ENCODE measurements around the gene MRTO4. TPM values are rescaled to one million over a fixed set of nuclear protein-coding genes. Genes with fewer than 3 reads are reported as not detected.

The MRTO4 gene
- total RNA-seq (2022; extraction: Qiagen RNA extraction; ENCODE audit: low read depth), result 70.0 to 77.5 TPM (median 71.7 TPM) in 5 replicates

GRCh38 chr1:19251305-19252196 lies at the start of gene MRTO4, which contains the start of gene EMC1:
Gene MRTO4 (plus strand): TSS chr1:19251805. CDS start chr1:19251836, 31 bp downstream.
Gene EMC1 (minus strand): TSS chr1:19251524. CDS start chr1:19251509, 15 bp downstream.

GRCh38 chr1:19209990-19210771 lies 41.4 kb upstream of the MRTO4 start, which contains the start of gene UBR4:
Gene UBR4 (minus strand): TSS chr1:19210266. CDS start chr1:19210248, 18 bp downstream.

GRCh38 chr1:19288324-19289241 lies 37.0 kb downstream of the MRTO4 start, which contains the start of gene AKR7A3:
Gene AKR7A3 (minus strand): TSS chr1:19288770. CDS start chr1:19288709, 61 bp downstream.

Other genes starting within 250 kb of the MRTO4 start
- 105 to 125 TPM (median 108 TPM) in 5 replicates for gene UBR4, start 41.5 kb upstream of the MRTO4 start, total RNA-seq (2022; extraction: Qiagen RNA extraction; ENCODE audit: low read depth)
- 27.3 to 38.6 TPM (median 35.9 TPM) in 5 replicates for gene EMC1, start 281 bp upstream of the MRTO4 start, total RNA-seq (2022; extraction: Qiagen RNA extraction; ENCODE audit: low read depth)
- 0.14 to 0.17 TPM (median 0.16 TPM) in 5 replicates for gene AKR7A3, start 37.0 kb downstream of the MRTO4 start, total RNA-seq (2022; extraction: Qiagen RNA extraction; ENCODE audit: low read depth)
- 35.2 to 53.9 TPM (median 49.8 TPM) in 5 replicates for gene AKR7A2, start 60.3 kb downstream of the MRTO4 start, total RNA-seq (2022; extraction: Qiagen RNA extraction; ENCODE audit: low read depth)
- 16.2 to 23.7 TPM (median 22.1 TPM) in 5 replicates for gene SLC66A1, start 60.5 kb downstream of the MRTO4 start, total RNA-seq (2022; extraction: Qiagen RNA extraction; ENCODE audit: low read depth)
- gene CAPZB, start 233.7 kb downstream of the MRTO4 start, total RNA-seq (2022; extraction: Qiagen RNA extraction; ENCODE audit: low read depth), result 227 to 236 TPM (median 230 TPM) in 5 replicates

Measured in A549 treated with CpdA at 1 μM for 4 hours (cell line).